ENCODE data around the gene NECTIN2. TPM values are rescaled to one million over a fixed set of nuclear protein-coding genes. Genes with fewer than 3 reads are reported as not detected.
A peak's percentile ranks its signal among the peaks of the same experiment; 100 is the strongest.

Gene NECTIN2
- total RNA-seq, 1 experiment from 2014 or later: 115 TPM

DNA sequence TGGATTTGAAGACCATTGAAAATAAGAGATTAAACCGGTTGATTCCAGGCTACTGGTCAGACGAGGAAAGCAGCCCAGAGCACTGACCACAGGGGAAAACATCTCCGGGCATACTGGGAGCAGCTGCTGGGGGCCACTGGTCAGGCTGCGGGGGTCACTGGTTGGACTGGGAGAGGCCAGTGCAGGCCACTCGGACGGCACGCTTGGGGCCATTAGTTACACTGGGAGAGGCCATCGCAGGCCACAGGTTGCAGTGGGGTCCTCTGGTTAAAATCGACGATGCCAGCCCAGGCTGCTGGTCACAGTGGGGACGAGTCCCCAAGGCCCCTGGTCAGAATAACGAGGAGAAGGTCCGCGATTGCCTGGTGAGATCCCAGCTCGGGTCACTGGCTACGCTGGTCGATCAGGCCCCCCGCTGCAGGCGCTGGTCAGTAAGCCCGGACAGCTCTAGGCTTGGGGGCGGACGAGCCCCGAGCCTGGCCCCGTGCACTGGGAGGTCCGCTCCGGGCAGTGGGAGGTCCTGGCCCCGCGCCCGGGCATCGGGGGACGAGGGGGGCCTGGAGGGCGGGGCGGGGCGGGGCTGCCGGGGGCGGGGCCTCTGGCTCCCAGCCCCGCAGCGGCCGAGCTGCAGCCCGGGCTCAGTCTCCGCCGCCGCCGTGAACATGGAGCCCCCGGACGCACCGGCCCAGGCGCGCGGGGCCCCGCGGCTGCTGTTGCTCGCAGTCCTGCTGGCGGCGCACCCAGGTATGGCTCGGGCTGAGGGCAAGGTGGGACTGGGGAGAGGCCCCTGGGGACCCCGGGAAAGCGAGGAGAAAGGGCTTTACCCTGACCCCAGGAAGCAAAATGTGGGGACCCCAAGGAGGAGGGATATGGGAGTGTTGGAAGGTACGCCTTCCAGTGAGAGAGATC lies 37.4 kb upstream of the NECTIN2 start, which contains the start of gene BCAM:
TSS of gene BCAM (plus strand) at position 641 of the 909 bp plus-strand sequence. CDS start at position 663, 22 bp downstream.
- 0 out of 2 replicates have a peak, but pooled peaks cover 4% of the 10 kb centered on the region for H3K36me3 ChIP-seq (ENCODE audit: low read depth)
- H3K4me2 ChIP-seq: peak within 1 kb of the TSS; percentile 96
- H3K79me2 ChIP-seq (ENCODE audit: low read depth): peaks cover 14% of the 10 kb centered on the region
- DNase-seq: peak; percentile 55 to 88
- H4K20me1 ChIP-seq (ENCODE audit: insufficient read depth): peaks cover 4% of the 10 kb centered on the region; the same call in 1 of the 2 replicates
- TF ChIP-seq EZH2 (IDR thresholded peaks at IDR 0.05; ENCODE audit: low read depth): no peak
- TF ChIP-seq, protein P1, sequence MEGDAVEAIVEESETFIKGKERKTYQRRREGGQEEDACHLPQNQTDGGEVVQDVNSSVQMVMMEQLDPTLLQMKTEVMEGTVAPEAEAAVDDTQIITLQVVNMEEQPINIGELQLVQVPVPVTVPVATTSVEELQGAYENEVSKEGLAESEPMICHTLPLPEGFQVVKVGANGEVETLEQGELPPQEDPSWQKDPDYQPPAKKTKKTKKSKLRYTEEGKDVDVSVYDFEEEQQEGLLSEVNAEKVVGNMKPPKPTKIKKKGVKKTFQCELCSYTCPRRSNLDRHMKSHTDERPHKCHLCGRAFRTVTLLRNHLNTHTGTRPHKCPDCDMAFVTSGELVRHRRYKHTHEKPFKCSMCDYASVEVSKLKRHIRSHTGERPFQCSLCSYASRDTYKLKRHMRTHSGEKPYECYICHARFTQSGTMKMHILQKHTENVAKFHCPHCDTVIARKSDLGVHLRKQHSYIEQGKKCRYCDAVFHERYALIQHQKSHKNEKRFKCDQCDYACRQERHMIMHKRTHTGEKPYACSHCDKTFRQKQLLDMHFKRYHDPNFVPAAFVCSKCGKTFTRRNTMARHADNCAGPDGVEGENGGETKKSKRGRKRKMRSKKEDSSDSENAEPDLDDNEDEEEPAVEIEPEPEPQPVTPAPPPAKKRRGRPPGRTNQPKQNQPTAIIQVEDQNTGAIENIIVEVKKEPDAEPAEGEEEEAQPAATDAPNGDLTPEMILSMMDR (conservative IDR thresholded peaks at IDR 0.05): no peak
- H3K27me3 ChIP-seq (ENCODE audit: insufficient read depth, low read depth): no peaks in the 10 kb centered on the region
- ChIA-PET POLR2A (ENCODE audit: unreplicated experiment) (interaction anchor here (0.6 to 1.4 kb wide), 10 partner anchors 34 to 1793 kb away, joined by 3 to 10 read pairs (median 4); no protein-coding TSS in a partner anchor), CTCF (interaction anchor here (0.5 to 1.9 kb wide), 7 partner anchors 14 to 289 kb away, joined by 3 to 12 read pairs (median 4); partner anchors contain the start of gene NECTIN2)
- peaks cover 43% of the 10 kb centered on the region for H3K4me1 ChIP-seq (replicated peaks; ENCODE audit: insufficient read depth)
- H3K9me3 ChIP-seq (ENCODE audit: insufficient read depth, low read depth): no peaks in the 10 kb centered on the region
- BruUV-seq (replicated peaks): TSS peak; percentile 98
- H3K4me3 ChIP-seq: peak within 1 kb of the TSS; percentile 95
- peak within 1 kb of the TSS; percentile 79 for H2AFZ ChIP-seq
- no peaks in the 10 kb centered on the region for H3K9me2 ChIP-seq (ENCODE audit: insufficient read depth)
- peak within 1 kb of the TSS; percentile 80 for H3K27ac ChIP-seq
- intact Hi-C loops (cut with micrococcal nuclease; ENCODE audit: unreplicated experiment): loop anchor here (1.0 to 2.0 kb wide), 5 partner anchors 34 to 220 kb away; partner anchors contain the start of gene TOMM40
- H3F3A ChIP-seq (ENCODE audit: insufficient read depth, low read depth): peaks cover 53% of the 10 kb centered on the region

DNA sequence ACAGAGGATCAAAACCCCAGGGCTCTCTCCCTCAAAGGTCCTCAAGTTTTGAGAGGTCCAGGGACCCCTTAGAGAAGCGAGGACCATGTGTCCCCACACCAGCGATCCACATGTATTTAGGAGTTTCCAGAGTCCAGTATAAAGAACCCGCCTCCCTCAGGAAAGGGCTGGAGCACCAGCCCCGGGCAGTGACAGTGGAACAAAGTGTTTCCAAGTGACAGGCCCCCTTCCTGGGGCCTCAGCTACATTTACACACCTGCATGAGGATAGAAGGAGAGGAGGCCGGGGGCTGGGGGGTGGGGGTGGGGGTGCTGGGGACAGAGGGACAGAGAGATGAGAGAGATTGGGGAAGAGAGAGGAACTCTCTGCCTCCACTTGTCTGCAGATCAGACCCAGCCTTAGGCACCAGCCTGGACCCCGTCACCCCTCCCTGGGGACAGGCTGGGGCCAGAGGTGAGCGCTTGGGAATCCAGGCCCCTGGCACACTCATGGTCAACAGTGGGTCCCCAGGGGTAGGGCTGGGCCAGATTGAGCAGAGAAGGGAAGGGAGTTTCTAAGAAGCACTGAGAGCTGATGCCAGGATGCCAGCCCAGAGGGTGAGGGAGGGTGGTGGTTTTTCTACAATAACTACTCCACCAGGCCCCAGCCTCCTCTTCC lies 36.4 kb upstream of the NECTIN2 start:
- ChIA-PET POLR2A (ENCODE audit: unreplicated experiment) (no interaction called here), CTCF (interaction anchor here (0.6 to 1.3 kb wide), 2 partner anchors 15 to 239 kb away, joined by 4 to 5 read pairs; no protein-coding TSS in a partner anchor)
- intact Hi-C loops (cut with micrococcal nuclease; ENCODE audit: unreplicated experiment): loop anchor here (2.0 kb wide), 1 partner anchor 81 kb away; the partner anchor contains the start of gene TOMM40
- Histone ChIP-seq H3K79me2 (ENCODE audit: low read depth) (peaks cover 14% of the 10 kb centered on the region), H2AFZ (0 out of 2 replicates have a peak overlapping the region, but pooled peaks have one; percentile 79), H3K4me1 (replicated peaks; ENCODE audit: insufficient read depth) (peaks cover 36% of the 10 kb centered on the region), H3K4me3 (peak overlapping the region; percentile 95), H3F3A (ENCODE audit: insufficient read depth, low read depth) (peaks cover 52% of the 10 kb centered on the region), H3K36me3 (ENCODE audit: low read depth) (0 out of 2 replicates have a peak, but pooled peaks cover 10% of the 10 kb centered on the region), H3K27me3 (ENCODE audit: insufficient read depth, low read depth) (no peaks in the 10 kb centered on the region), H3K4me2 (peak overlapping the region; percentile 96), H3K9me3 (ENCODE audit: insufficient read depth, low read depth) (no peaks in the 10 kb centered on the region), H3K9me2 (ENCODE audit: insufficient read depth) (no peaks in the 10 kb centered on the region), H3K27ac (0 out of 2 replicates have a peak overlapping the region, but pooled peaks have one; percentile 24), H4K20me1 (ENCODE audit: insufficient read depth) (peaks cover 12% of the 10 kb centered on the region)
- BruUV-seq (replicated peaks): no TSS peak
- TF ChIP-seq, protein P1 (conservative IDR thresholded peaks at IDR 0.05): no peak
- no peak for TF ChIP-seq EZH2 (IDR thresholded peaks at IDR 0.05; ENCODE audit: low read depth)
- DNase-seq: no peak
